Gastrocnemius medialis (tissue), 4 donors: Measurements from ENCODE around the gene SS18.

Experiments
- CTCF ChIP-seq, 5 experiments: fragments of 450-650 bp in 3 of 5; fragments of 200-600 bp in 2 of 5; sonication (generic) in 2 of 5; IDR thresholded peaks in 4 of 5; conservative IDR thresholded peaks in 1 of 5; 1 replicate in 4 of 5; 2 replicates in 1 of 5; pipeline ENCODE4 v1.5.1; 2016 to 2019; ENCODE audit warnings: antibody characterized with exemption in 5 of 5, mild to moderate bottlenecking in 3 of 5, moderate library complexity in 3 of 5
- POLR2A ChIP-seq, 2 donors: fragments of 450-650 bp; IDR thresholded peaks; one replicate each; pipeline ENCODE4 v1.6.1; 2017; ENCODE audit warnings: antibody characterized with exemption in 2 of 2, mild to moderate bottlenecking in 2 of 2, moderate library complexity in 2 of 2

- TF ChIP-seq CTCF (IDR thresholded peaks at IDR 0.05 in 4 of 5, conservative IDR thresholded peaks at IDR 0.05 in 1 of 5) (no peak), POLR2A (IDR thresholded peaks at IDR 0.05) (no peak)
Observed at GRCh38 chr18:26135548-26135947, 45.1 kb upstream of the SS18 start.
